ENCODE data around the gene CYP4A22.
"Not testable (repeated sequence)": the region's sequence is repeated elsewhere in the genome, so short reads cannot be mapped to it uniquely, and the experiment has no call there.

CYP4A22 gene

DNA sequence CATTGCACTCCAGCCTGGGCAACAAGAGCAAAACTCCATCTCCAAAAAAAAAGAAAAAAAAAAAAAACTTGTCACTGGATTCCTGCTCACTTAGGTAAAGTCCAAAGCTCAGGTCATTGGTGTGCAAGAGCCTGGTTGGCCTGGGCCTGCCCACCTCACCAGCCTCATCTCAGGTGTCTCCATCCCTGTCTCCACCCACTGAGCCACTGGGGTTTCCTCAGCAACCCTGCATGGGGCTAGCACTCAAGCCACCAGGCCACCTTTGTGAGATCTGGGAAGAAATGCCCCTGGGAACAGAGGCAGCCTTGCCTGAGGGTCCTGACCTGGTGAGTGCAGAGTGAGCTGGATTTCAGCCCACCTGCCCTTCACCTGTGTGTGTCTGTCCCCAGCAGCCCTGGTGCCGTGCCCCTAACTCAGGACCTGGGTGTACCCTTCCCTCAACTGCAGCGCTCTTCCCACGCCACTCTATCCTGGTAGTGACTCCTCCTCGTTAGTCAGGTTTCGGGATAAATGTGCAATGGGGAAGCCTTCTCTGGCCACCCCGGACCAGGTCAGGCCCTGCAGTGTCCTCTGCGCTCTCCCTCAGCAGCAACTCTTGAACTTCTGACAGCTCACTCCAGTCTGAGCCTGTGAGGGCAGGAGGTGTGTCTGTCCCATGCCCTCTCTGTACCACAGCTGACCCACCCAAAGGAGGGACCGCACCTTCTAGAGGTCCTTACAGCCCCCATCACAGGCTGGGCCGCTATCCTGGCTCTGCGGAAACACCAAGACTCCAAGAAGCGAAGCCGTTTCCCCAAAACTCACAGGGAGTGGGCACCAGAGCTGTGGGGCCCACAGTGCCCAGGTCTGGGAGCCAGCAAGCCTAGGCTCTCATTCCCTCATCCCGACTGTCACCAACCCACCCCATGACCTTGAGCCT, 49.3 kb downstream of the CYP4A22 start:
- DNase-seq: no peak

DNA sequence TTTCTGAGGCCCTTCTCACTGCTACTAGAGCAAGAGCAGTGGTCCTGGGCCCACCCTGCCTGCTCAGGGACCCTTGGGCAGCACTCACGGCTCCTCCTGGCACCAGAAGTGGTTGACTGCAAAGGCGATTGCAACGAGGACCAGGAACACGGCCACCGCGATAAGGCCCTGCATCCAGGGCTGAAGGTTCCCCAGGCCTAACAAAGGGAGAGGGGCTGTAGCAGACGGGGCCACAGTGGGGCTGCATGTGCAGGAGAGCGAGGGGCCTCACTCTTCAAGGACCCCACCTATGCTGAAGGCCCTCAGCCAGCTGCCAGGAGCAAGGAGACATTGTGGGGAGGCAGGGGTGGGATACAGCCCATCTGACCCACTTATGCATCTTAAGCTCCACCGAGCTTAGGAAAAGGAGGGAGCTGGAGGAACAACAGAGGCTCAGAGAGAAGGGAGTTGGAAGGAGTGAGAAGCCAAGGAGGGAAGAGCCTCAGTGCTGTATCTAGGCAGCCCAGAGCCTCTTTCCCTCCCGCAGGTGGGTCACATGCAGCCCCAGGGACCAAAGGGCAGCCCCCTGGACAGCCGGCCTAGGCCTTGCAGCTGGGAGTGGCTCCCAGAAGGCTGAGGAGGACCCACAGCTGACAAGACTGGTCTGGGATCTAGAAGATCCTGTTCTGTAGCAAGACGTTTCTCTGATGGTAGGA, 50.1 kb downstream of the CYP4A22 start:
- DNase-seq: no peak

DNA sequence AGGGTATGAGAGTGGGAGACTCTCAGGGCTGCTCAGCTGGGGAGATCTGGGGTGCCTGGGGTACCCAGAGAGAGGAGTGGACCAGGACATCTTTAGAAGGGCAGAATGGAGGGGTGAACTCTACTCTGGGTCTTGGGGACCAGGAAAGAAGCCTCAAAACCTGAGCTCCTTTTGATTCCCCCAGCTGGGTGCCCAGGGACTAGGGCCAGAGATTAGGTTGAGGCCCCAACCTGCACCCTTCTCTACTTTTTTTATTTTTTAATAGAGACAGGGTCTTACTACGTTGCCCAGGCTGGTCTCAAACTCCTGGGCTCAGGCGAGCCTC, 50.6 kb downstream of the CYP4A22 start:
- no peak for DNase-seq

DNA sequence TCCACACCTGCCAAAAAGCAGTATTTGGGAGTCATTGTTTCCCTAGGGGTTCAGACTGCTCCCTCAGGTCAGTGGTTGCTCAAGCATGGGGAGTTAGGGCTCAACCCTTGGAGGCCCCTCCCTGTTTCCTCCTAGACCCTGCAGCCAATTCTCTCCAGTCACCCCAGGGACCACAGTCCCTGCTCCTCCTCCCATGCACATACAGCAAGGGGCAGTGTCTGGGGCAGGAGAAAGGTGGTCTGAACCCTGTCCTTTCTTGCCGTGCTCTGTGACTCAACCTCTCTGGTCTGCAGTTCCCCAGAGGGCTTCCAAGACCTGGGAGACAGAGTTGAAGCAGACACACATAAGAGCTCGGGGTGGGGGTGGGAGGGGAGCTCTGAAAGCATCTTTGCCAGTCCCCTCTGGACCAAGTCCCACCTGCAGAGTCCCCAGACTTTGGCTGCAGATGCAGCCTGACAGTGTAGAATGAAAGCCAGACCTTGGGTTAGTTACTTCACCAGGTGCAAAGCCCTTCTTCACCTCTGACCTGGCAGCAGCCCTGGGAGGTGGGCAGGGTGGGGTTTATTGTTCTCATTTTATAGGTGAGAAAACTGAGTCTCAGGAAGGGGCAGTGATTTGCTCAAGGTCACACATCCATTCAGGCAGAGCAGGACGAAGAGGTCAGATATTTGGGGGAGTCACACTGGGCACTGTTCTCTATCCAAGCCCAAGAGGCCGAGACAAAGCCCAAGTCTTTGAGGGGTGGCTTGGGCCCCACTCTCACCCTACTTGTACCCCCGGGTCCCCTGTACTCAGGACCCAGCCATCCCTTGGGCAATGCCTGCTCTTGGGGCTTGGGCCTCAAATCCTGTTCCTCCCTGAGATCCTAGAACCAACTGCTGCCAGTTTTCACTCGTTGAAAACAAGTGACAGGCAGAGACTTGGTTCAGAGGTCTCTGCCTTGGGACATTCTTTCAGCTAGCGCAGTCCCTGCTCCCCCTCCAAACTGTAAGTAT, 51.8 kb downstream of the CYP4A22 start:
- DNase-seq: no peak

- no peak for DNase-seq
Observed at GRCh38 chr1:47189844-47190508, 52.7 kb downstream of the CYP4A22 start, which contains the start of gene PDZK1IP1. TSS of gene PDZK1IP1 (minus strand) at chr1:47190036. CDS start at chr1:47189932, 104 bp downstream.

GRCh38 chr1:47190509-47190855, 53.2 kb downstream of the CYP4A22 start:
- DNase-seq: no peak

DNA sequence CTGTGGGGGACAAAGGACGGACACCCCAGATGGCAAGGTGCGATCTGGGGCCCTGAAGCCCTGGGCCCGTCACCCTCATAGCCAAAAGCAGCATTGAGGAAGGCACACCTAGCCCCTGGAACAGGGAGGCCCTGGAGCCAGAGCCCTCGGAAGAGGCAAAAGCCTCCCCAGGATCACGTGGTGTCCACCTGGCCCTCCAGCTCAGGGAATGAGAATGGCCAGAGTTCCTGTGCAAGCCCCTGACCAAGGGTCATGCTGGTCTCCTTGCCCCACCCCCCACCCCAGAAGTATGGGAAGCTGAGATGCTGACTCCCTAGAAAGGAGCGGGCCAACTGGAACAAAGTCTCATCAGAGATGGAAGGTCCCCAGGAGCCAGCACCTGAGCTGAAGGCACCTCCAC, 53.6 kb downstream of the CYP4A22 start:
- DNase-seq: no peak

GRCh38 chr1:47191940-47192457, 54.8 kb downstream of the CYP4A22 start:
- DNase-seq: no peak

DNA sequence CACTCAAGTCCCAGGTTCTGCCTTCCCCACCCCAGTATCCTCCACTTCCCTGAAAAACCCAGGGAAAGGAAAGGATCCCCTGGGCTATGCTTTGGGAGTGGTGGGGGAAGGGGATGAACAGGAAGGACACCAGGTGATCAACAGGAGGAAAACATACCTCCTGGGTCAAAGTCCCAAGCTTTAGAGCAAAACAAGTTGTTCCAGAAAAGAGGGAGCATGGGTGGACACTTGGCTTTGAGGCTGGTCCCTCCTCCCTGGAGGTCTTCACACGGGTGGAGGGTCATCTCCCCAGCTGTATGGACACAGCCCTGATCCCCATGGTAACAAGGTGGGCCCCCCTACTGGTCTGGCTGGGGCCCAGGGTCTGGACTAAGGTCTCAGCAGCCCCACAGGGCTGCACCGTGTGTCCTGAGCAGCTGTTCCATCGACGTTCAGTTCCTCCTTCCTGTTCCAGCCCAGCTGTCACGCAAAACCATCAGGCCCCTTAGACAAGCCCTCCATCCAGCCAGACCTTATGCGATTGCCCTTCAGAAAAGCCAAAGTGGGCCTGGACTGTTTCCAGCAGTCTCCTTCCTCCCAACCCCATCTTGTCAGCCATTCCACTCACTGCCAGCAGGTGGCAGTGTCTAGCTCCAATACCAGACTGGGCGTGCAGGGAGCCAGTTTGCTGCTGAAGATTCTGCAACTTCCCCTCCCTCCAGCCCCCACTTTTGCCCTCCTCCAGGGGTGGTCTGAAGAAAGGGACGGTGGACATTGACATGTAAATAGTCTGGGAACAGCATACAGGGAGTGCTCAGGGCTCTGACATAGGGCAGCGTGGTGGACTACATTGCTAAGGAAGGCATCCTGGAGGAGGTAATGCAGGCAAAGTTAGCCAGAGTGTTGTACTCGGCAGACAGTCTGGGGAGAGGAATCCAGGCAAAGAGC, 55.5 kb downstream of the CYP4A22 start:
- DNase-seq: peak; percentile 69 to 71

- DNase-seq: not testable (repeated sequence)
Observed at GRCh38 chr1:47193496-47193895, 56.3 kb downstream of the CYP4A22 start.

DNA sequence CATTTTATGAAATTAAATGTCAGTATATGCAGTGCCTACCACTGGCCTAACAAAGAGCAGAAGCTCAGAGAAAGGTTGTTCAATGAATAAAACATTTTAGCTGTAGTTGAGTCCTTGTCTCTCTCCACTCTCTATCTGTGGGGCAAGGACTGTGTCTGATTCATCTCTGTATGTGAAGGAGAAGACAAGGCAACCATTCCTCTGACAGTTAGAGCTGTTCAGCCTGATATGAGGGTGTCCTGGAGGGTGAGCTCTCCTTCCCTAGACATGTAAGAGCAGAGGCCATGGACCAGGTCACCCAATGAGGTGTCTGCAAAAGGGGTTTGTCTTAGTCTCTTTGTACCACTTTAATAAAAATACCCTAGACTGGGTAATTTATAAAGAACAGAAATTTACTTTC, 57.1 kb downstream of the CYP4A22 start:
- no peak for DNase-seq

DNA sequence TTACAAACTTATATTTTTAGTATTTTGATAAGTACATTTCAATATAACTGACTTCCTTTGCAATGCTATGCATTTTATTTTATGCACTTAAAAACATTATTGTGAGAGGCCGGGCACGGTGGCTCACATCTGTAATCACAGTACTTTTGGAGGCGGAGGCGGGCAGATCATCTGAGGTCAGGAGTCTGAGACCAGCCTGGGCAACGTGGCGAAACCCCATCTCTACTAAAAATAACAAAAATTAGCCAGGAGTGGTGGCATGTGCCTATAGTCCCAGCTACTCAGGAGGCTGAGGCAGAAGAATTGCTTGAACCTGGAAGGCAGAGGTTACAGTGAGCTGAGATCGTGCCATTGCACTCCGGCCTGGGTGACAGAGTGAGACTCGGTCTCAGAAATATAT, 58.7 kb downstream of the CYP4A22 start:
- not testable (repeated sequence) for DNase-seq

DNA sequence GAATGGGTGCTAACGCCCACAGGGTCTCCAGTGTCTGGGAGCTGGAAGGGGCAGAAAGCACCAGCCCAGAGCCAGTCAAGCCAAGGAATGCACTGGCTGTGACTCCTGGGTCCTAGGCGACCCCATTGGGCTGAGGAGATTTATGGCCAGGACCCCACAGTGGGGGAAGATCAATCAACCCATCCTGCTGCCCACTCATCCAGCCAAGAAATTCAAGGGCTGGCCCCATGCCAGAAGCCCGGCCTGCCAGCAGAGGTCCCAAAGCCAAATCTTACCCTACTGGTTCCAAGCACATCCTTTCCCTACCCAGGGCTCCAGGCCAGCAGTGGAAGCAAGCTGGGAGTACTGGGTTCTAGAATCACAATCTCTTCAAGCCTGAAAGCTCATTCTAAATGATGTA, 59.4 kb downstream of the CYP4A22 start:
- no peak for DNase-seq

GRCh38 chr1:47198214-47198613, 61.0 kb downstream of the CYP4A22 start:
- no peak for DNase-seq

All from inflammatory macrophage (primary cell).